ENCODE results near the gene ZNF644. TPM values are rescaled to one million over a fixed set of nuclear protein-coding genes. Genes with fewer than 3 reads are reported as not detected.

ZNF644 gene
- total and polyA plus RNA-seq, 9 donors = 21.0 to 68.6 (median 56.6) TPM

GRCh38 chr1:90881034-90881433, 140.8 kb downstream of the ZNF644 start:
- no peaks in the 10 kb centered on the region for H3K36me3 ChIP-seq
- H3K9me3 ChIP-seq = no peaks in the 10 kb centered on the region

GRCh38 chr1:90879281-90879680, 142.6 kb downstream of the ZNF644 start:
- Histone ChIP-seq H3K4me3 (no peak overlapping the region), H3K4me1 (ENCODE audit: insufficient read depth) (no peaks in the 10 kb centered on the region), H3K27me3 (no peaks in the 10 kb centered on the region), H3K27ac (no peak overlapping the region), H3K36me3 (no peaks in the 10 kb centered on the region), H3K9me3 (no peaks in the 10 kb centered on the region)
- DNase-seq = no peak
- TF ChIP-seq EP300 (IDR thresholded peaks at IDR 0.05) (no peak), CTCF (IDR thresholded peaks at IDR 0.05) (no peak), POLR2A (IDR thresholded peaks at IDR 0.05) (no peak)
- intact Hi-C loops (cut with DNase I) = no loop called here
- WGBS, 3 donors = 93 to 100% (median 100%) methylated on average over 1 of the region's 1 CpG

More at GRCh38 chr1:90881034-90881433, 140.8 kb downstream of the ZNF644 start:
- DNase-seq = no peak
- intact Hi-C loops (cut with DNase I) = no loop called here
- Histone ChIP-seq H3K4me3 (no peak overlapping the region), H3K27me3 (no peaks in the 10 kb centered on the region), H3K4me1 (ENCODE audit: insufficient read depth) (no peaks in the 10 kb centered on the region), H3K27ac (no peak overlapping the region)
- TF ChIP-seq EP300 (IDR thresholded peaks at IDR 0.05) = no peak
- no peak for TF ChIP-seq CTCF (IDR thresholded peaks at IDR 0.05)
- TF ChIP-seq POLR2A (IDR thresholded peaks at IDR 0.05) = no peak

- Histone ChIP-seq H3K27me3 (no peaks in the 10 kb centered on the region), H3K4me1 (ENCODE audit: insufficient read depth) (no peaks in the 10 kb centered on the region), H3K27ac (no peak overlapping the region), H3K36me3 (no peaks in the 10 kb centered on the region), H3K4me3 (no peak overlapping the region), H3K9me3 (no peaks in the 10 kb centered on the region)
- 82 to 84% (median 83%) methylated on average over 3 of the region's 3 CpGs for WGBS, 3 donors
- intact Hi-C loops (cut with DNase I) = no loop called here
- DNase-seq = no peak
- no peak for TF ChIP-seq POLR2A (IDR thresholded peaks at IDR 0.05)
- TF ChIP-seq EP300 (IDR thresholded peaks at IDR 0.05) = no peak
- no peak for TF ChIP-seq CTCF (IDR thresholded peaks at IDR 0.05)
Measured at GRCh38 chr1:90876101-90876500, 145.7 kb downstream of the ZNF644 start.
